CD4-positive, alpha-beta T cell (primary cell): ENCODE data around the gene FAR1. TPM values are rescaled to one million over a fixed set of nuclear protein-coding genes. Genes with fewer than 3 reads are reported as not detected.
A peak's percentile ranks its signal among the peaks of the same experiment; 100 is the strongest.

ENCODE experiments used
- ATAC-seq: fragments of 200-7000 bp; cut with Tn5 transposase; one replicate; pipeline ENCODE4 v1.10.0; 2022; ENCODE audit warnings: mild to moderate bottlenecking; ENCODE audit not compliant: poor library complexity
- CTCF ChIA-PET: fragments of 350-600 bp; sonication (Branson Sonifier 250); formaldehyde crosslinking; loops from one replicate; lab custom pipeline; 2021; ENCODE audit warnings: antibody characterized with exemption, inconsistent platforms; lab: Charles Lee
- POLR2A ChIA-PET: fragments of 350-600 bp; sonication (Branson Sonifier 250); formaldehyde crosslinking; loops from one replicate; lab custom pipeline; 2021; ENCODE audit warnings: antibody characterized with exemption, inconsistent platforms; lab: Charles Lee
- DNase-seq, 14 experiments: peaks; one replicate each; pipeline ENCODE4 v3.0.0-alpha.2; 2013 to 2020; ENCODE audit warnings: mixed read lengths in 2 of 14
- H3K27ac ChIP-seq, 2 donors: one replicate each; pipeline versions ENCODE4 v1.5.1 to v1.7.0; 2013; ENCODE audit warnings: low read length in 2 of 2, low read depth in 1 of 2, mild to moderate bottlenecking in 1 of 2
- H3K27me3 ChIP-seq, 2 experiments: 1 replicate in 1 of 2; 2 replicates in 1 of 2; pipeline versions ENCODE4 v1.6.1 to v1.7.0; 2013; ENCODE audit warnings: low read length in 2 of 2, control low read depth in 1 of 2, mild to moderate bottlenecking in 1 of 2, moderate library complexity in 1 of 2; ENCODE audit not compliant: insufficient read depth in 2 of 2, control insufficient read depth in 1 of 2
- H3K36me3 ChIP-seq: one replicate; pipeline ENCODE4 v1.6.1; 2013; ENCODE audit warnings: low read length, control low read depth; ENCODE audit not compliant: insufficient read depth
- H3K4me1 ChIP-seq: one replicate; pipeline ENCODE4 v1.6.1; 2013; ENCODE audit warnings: low read length, control low read depth; ENCODE audit not compliant: insufficient read depth
- H3K4me3 ChIP-seq: one replicate; pipeline ENCODE4 v1.5.1; 2013; ENCODE audit warnings: mild to moderate bottlenecking, low read length, moderate library complexity
- H3K9me3 ChIP-seq, 2 experiments: 1 replicate in 1 of 2; 2 replicates in 1 of 2; pipeline versions ENCODE4 v1.6.1 to v1.7.0; 2013; ENCODE audit warnings: low read length in 2 of 2, mild to moderate bottlenecking in 2 of 2, control low read depth in 1 of 2, moderate library complexity in 1 of 2; ENCODE audit not compliant: control insufficient read depth in 1 of 2, insufficient read depth in 1 of 2
- H3K27ac Mint-ChIP-seq: one replicate; pipeline ENCODE4 v1.8.0; 2020; ENCODE audit warnings: mixed read lengths
- H3K27me3 Mint-ChIP-seq: one replicate; pipeline ENCODE4 v1.8.0; 2021; ENCODE audit warnings: mixed read lengths
- H3K36me3 Mint-ChIP-seq: one replicate; pipeline ENCODE4 v1.8.0; 2021; ENCODE audit warnings: low read depth, mixed read lengths
- H3K4me1 Mint-ChIP-seq: one replicate; pipeline ENCODE4 v1.8.0; 2021; ENCODE audit warnings: low read depth, mixed read lengths
- H3K4me3 Mint-ChIP-seq: one replicate; pipeline ENCODE4 v1.8.0; 2020; ENCODE audit warnings: mild to moderate bottlenecking, mixed read lengths
- H3K9me3 Mint-ChIP-seq: one replicate; pipeline ENCODE4 v1.8.0; 2020; ENCODE audit warnings: mixed read lengths
- intact Hi-C, 2 experiments: fragments of 100-400 bp; cut with DNase I in 1 of 2; cut with micrococcal nuclease in 1 of 2; formaldehyde crosslinking; loops; one replicate each; pipeline versions ENCODE4 v1.15.1 to v1.9.0; 2023 to 2025; cut with DNase I, micrococcal nuclease
- total RNA-seq, 174 experiments: library from RNA in 2 of 174; stranded (reverse) in 2 of 174; gene quantifications; one replicate each; pipeline ENCODE4 v1.2.3 and lab custom pipeline; 2021 to 2026
- TF ChIP-seq, protein P1 (sequence below): fragments of 200-600 bp; IDR thresholded peaks from one replicate; pipeline ENCODE4 v1.8.0; 2022; ENCODE audit warnings: antibody characterized with exemption, mild to moderate bottlenecking

The FAR1 gene
- total RNA-seq, 2 experiments from 2014 or later: 28.4 to 29.0 TPM

DNA sequence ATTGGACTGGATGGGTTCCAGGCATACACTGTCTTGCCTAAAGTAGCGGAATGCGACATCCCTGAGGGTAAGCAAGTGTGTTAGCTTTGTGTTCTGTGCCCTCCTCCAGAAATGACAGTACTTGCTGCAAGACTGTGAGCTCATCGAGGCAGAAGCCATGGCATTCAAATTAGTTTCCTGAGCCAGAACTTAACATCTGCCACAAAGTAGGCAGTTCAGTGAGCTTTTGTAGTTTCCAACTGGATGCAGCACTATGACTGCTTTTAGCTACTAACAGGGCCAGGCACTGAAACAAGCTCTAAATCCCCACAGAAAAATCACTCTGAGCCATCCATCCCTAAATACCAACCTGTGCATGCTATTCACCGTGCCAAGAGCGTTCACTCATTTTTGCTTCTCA, 1.2 kb upstream of the FAR1 start:
- intact Hi-C loops: loop anchor here (5.0 to 10.0 kb wide), 5 partner anchors 202 to 1552 kb away; partner anchors contain the start of genes BMAL1 (in 1 of the 2), BTBD10 (in 1 of the 2), MICAL2 (in 1 of the 2) and RRAS2 (in 1 of the 2)
- Mint-ChIP-seq H3K9me3 (no peaks in the 10 kb centered on the region), H3K27ac (peak overlapping the region; percentile 68), H3K4me1 (peaks cover 41% of the 10 kb centered on the region), H3K36me3 (peaks cover 5% of the 10 kb centered on the region), H3K4me3 (peak overlapping the region; percentile 82), H3K27me3 (peaks cover 11% of the 10 kb centered on the region)
- H3K4me3 ChIP-seq: no peak overlapping the region
- DNase-seq: peak in 2 of 14 experiments; percentile 8 to 17
- TF ChIP-seq, protein P1, sequence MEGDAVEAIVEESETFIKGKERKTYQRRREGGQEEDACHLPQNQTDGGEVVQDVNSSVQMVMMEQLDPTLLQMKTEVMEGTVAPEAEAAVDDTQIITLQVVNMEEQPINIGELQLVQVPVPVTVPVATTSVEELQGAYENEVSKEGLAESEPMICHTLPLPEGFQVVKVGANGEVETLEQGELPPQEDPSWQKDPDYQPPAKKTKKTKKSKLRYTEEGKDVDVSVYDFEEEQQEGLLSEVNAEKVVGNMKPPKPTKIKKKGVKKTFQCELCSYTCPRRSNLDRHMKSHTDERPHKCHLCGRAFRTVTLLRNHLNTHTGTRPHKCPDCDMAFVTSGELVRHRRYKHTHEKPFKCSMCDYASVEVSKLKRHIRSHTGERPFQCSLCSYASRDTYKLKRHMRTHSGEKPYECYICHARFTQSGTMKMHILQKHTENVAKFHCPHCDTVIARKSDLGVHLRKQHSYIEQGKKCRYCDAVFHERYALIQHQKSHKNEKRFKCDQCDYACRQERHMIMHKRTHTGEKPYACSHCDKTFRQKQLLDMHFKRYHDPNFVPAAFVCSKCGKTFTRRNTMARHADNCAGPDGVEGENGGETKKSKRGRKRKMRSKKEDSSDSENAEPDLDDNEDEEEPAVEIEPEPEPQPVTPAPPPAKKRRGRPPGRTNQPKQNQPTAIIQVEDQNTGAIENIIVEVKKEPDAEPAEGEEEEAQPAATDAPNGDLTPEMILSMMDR: no peak
- no peak overlapping the region for H3K27ac ChIP-seq
- no peaks in the 10 kb centered on the region for H3K27me3 ChIP-seq
- H3K36me3 ChIP-seq: no peaks in the 10 kb centered on the region
- ChIA-PET CTCF (interaction anchor here (0.6 to 0.8 kb wide), 4 partner anchors 15 to 1241 kb away, joined by 3 read pairs; partner anchors contain the start of gene BTBD10), POLR2A (interaction anchor here (1.9 kb wide), 1 partner anchor 205 kb away, joined by 8 read pairs; the partner anchor contains the start of gene BTBD10)
- peaks cover 28% of the 10 kb centered on the region for H3K4me1 ChIP-seq
- no peak for ATAC-seq
- H3K9me3 ChIP-seq: no peaks in the 10 kb centered on the region

DNA sequence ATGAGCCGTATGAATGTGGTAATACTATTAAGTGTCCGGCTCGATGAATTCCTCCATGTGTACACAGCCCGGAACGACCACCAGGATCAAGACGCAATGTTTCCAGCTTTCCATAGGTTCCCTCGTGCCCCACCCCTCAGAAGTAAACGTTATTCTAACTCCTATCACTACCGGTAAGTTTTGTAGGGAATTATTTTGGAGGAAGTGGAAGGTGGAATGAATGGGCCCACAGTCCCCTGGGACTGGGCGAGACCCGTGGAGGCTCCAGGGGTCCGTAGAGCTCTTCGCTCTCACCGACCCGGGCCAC, 720 bp upstream of the FAR1 start:
- Mint-ChIP-seq H3K27ac (peak overlapping the region; percentile 68), H3K27me3 (peaks cover 8% of the 10 kb centered on the region), H3K4me3 (peak overlapping the region; percentile 82), H3K36me3 (peaks cover 5% of the 10 kb centered on the region), H3K4me1 (peaks cover 46% of the 10 kb centered on the region), H3K9me3 (no peaks in the 10 kb centered on the region)
- TF ChIP-seq, protein P1: no peak
- Histone ChIP-seq H3K36me3 (no peaks in the 10 kb centered on the region), H3K4me3 (peak overlapping the region; percentile 85), H3K27ac (peak overlapping the region in 1 of 2 donors; percentile 16), H3K27me3 (no peaks in the 10 kb centered on the region), H3K9me3 (no peaks in the 10 kb centered on the region), H3K4me1 (peaks cover 28% of the 10 kb centered on the region)
- no peak for ATAC-seq
- DNase-seq: no peak
- ChIA-PET POLR2A (interaction anchor here (1.9 kb wide), 1 partner anchor 205 kb away, joined by 8 read pairs; the partner anchor contains the start of gene BTBD10), CTCF (interaction anchor here (0.6 to 0.8 kb wide), 4 partner anchors 15 to 1241 kb away, joined by 3 read pairs; partner anchors contain the start of gene BTBD10)
- intact Hi-C loops: loop anchor here (2.0 to 10.0 kb wide), 6 partner anchors 203 to 1553 kb away; partner anchors contain the start of genes BTBD10 (in 2 of the 2), BMAL1 (in 1 of the 2), MICAL2 (in 1 of the 2) and RRAS2 (in 1 of the 2)

DNA sequence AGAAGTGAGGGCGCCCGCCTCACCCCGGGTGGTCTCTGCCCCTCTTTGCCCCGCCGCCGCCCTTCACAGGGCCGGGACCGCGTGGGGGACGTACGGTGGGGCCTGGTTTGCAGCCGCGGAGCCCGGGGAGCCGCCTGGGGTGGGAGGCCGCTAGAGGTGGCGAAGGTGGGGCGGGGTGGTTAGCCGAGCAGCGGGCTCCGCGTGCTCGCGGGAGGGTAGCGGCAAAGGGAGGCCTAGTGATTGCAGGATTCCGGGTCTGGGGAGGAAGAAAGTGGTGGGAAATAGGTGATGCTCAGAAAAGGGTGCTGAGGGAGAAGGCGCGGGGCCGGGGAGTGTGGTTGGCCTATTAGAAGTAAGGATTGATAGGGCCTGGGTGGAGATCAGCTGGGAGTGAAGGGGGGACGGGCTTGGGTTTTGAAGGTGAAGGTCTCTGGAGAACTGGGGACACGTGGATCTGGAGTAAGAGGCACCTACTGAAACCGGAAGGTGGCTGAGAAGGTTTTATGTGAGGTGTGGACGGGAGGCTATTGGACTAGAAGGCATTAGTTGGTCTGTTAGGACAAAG, 571 bp downstream of the FAR1 start:
- Mint-ChIP-seq H3K4me3 (peak overlapping the region; percentile 90), H3K4me1 (peaks cover 51% of the 10 kb centered on the region), H3K27ac (peak overlapping the region; percentile 88), H3K36me3 (peaks cover 5% of the 10 kb centered on the region), H3K9me3 (no peaks in the 10 kb centered on the region), H3K27me3 (peaks cover 1% of the 10 kb centered on the region)
- Histone ChIP-seq H3K27me3 (no peaks in the 10 kb centered on the region), H3K4me1 (peaks cover 28% of the 10 kb centered on the region), H3K36me3 (no peaks in the 10 kb centered on the region), H3K4me3 (peak overlapping the region; percentile 85), H3K9me3 (no peaks in the 10 kb centered on the region), H3K27ac (peak overlapping the region; percentile 33 to 47)
- ChIA-PET POLR2A (interaction anchor here (1.9 kb wide), 1 partner anchor 206 kb away, joined by 8 read pairs; the partner anchor contains the start of gene BTBD10), CTCF (no interaction called here)
- TF ChIP-seq, protein P1: no peak
- DNase-seq (peak; percentile 22 to 72 (median 41)), ATAC-seq (peak; percentile 14)
- intact Hi-C loops: loop anchor here (2.0 to 10.0 kb wide), 6 partner anchors 204 to 1554 kb away; partner anchors contain the start of genes BTBD10 (in 2 of the 2), BMAL1 (in 1 of the 2), MICAL2 (in 1 of the 2) and RRAS2 (in 1 of the 2)
